Measurements from ENCODE around the gene ANXA8.

ANXA8 gene

GRCh38 chr10:47451998-47452494 is 31.9 kb downstream of the ANXA8 start:
- no peaks in the 10 kb centered on the region for H3K36me3 ChIP-seq (ENCODE audit: insufficient read depth, low read length)
- no peaks in the 10 kb centered on the region for H4K20me1 ChIP-seq (ENCODE audit: insufficient read depth, low read length)
- H3K4me2 ChIP-seq (ENCODE audit: insufficient read depth, low read length), result no peak overlapping the region
- H3K4me3 ChIP-seq (ENCODE audit: low read depth in 1 of 2, low read length in 2 of 2), result no peak overlapping the region
- TF ChIP-seq, protein P1, sequence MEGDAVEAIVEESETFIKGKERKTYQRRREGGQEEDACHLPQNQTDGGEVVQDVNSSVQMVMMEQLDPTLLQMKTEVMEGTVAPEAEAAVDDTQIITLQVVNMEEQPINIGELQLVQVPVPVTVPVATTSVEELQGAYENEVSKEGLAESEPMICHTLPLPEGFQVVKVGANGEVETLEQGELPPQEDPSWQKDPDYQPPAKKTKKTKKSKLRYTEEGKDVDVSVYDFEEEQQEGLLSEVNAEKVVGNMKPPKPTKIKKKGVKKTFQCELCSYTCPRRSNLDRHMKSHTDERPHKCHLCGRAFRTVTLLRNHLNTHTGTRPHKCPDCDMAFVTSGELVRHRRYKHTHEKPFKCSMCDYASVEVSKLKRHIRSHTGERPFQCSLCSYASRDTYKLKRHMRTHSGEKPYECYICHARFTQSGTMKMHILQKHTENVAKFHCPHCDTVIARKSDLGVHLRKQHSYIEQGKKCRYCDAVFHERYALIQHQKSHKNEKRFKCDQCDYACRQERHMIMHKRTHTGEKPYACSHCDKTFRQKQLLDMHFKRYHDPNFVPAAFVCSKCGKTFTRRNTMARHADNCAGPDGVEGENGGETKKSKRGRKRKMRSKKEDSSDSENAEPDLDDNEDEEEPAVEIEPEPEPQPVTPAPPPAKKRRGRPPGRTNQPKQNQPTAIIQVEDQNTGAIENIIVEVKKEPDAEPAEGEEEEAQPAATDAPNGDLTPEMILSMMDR (IDR thresholded peaks at IDR 0.05; ENCODE audit: borderline replicate concordance, extremely low read depth, low read length, poor library complexity, severe bottlenecking), result no peak
- no peak for TF ChIP-seq EZH2 (IDR thresholded peaks at IDR 0.05; ENCODE audit: borderline replicate concordance, low read depth, low read length, severe bottlenecking)
- H3K27ac ChIP-seq (ENCODE audit: low read length), result no peak overlapping the region
- peaks cover 10% of the 10 kb centered on the region for H3K27me3 ChIP-seq (ENCODE audit: insufficient read depth, low read length, poor library complexity)
- no peaks in the 10 kb centered on the region for H3K9me3 ChIP-seq (ENCODE audit: insufficient read depth, low read length, severe bottlenecking)
- H3K79me2 ChIP-seq (ENCODE audit: insufficient read depth, low read length), result no peaks in the 10 kb centered on the region
- H2AFZ ChIP-seq (ENCODE audit: low read depth, low read length), result no peak overlapping the region
- no peak overlapping the region for H3K9ac ChIP-seq (ENCODE audit: low read depth, low read length)
- ATAC-seq (ENCODE audit: insufficient read depth, low read depth) (no peak), DNase-seq (no peak)
- H3K4me1 ChIP-seq (ENCODE audit: insufficient read depth, low read length), result no peaks in the 10 kb centered on the region

GRCh38 chr10:47451273-47451997 is 32.5 kb downstream of the ANXA8 start:
- H3K27me3 ChIP-seq (ENCODE audit: insufficient read depth, low read length, poor library complexity), result peaks cover 10% of the 10 kb centered on the region
- H3K9me3 ChIP-seq (ENCODE audit: insufficient read depth, low read length, severe bottlenecking), result no peaks in the 10 kb centered on the region
- DNase-seq, result no peak
- H3K9ac ChIP-seq (ENCODE audit: low read depth, low read length), result no peak overlapping the region
- no peaks in the 10 kb centered on the region for H3K4me1 ChIP-seq (ENCODE audit: insufficient read depth, low read length)
- no peak for TF ChIP-seq EZH2 (IDR thresholded peaks at IDR 0.05; ENCODE audit: borderline replicate concordance, low read depth, low read length, severe bottlenecking)
- ATAC-seq (ENCODE audit: insufficient read depth, low read depth), result no peak
- H4K20me1 ChIP-seq (ENCODE audit: insufficient read depth, low read length), result no peaks in the 10 kb centered on the region
- no peak overlapping the region for H3K4me2 ChIP-seq (ENCODE audit: insufficient read depth, low read length)
- no peaks in the 10 kb centered on the region for H3K79me2 ChIP-seq (ENCODE audit: insufficient read depth, low read length)
- no peak overlapping the region for H3K4me3 ChIP-seq (ENCODE audit: low read depth in 1 of 2, low read length in 2 of 2)
- no peak overlapping the region for H2AFZ ChIP-seq (ENCODE audit: low read depth, low read length)
- no peaks in the 10 kb centered on the region for H3K36me3 ChIP-seq (ENCODE audit: insufficient read depth, low read length)
- H3K27ac ChIP-seq (ENCODE audit: low read length), result no peak overlapping the region

DNA sequence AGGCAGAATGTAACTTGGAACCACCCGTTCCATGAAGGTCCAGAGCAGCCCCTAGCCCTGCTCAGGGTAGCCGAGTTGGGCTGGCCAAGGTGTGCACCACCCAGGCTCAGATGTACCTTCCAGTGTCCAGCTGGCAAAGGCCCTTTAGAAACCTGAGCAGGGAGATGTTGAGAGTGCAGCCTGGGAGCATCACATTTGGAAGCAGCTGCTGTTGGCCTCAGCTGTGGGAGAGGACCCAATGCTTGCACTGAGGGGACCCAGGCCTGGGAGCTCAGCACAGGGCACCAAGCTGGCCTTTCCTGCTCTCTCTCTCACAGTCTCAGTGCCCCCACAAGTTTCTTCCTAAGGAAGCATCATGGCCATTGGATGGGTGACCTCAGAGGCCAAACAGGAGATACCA is 33.5 kb downstream of the ANXA8 start:
- no peaks in the 10 kb centered on the region for H3K9me3 ChIP-seq (ENCODE audit: insufficient read depth, low read length, severe bottlenecking)
- no peaks in the 10 kb centered on the region for H3K36me3 ChIP-seq (ENCODE audit: insufficient read depth, low read length)
- H3K4me1 ChIP-seq (ENCODE audit: insufficient read depth, low read length), result no peaks in the 10 kb centered on the region
- ATAC-seq (ENCODE audit: insufficient read depth, low read depth), result no peak
- no peak for DNase-seq
- no peak overlapping the region for H3K9ac ChIP-seq (ENCODE audit: low read depth, low read length)
- H3K27ac ChIP-seq (ENCODE audit: low read length), result no peak overlapping the region
- H3K4me3 ChIP-seq (ENCODE audit: low read depth in 1 of 2, low read length in 2 of 2), result no peak overlapping the region
- H2AFZ ChIP-seq (ENCODE audit: low read depth, low read length), result no peak overlapping the region
- no peak overlapping the region for H3K4me2 ChIP-seq (ENCODE audit: insufficient read depth, low read length)
- no peaks in the 10 kb centered on the region for H3K79me2 ChIP-seq (ENCODE audit: insufficient read depth, low read length)
- H4K20me1 ChIP-seq (ENCODE audit: insufficient read depth, low read length), result no peaks in the 10 kb centered on the region
- H3K27me3 ChIP-seq (ENCODE audit: insufficient read depth, low read length, poor library complexity), result peaks cover 10% of the 10 kb centered on the region
- no peak for TF ChIP-seq EZH2 (IDR thresholded peaks at IDR 0.05; ENCODE audit: borderline replicate concordance, low read depth, low read length, severe bottlenecking)
- TF ChIP-seq, protein P1 (IDR thresholded peaks at IDR 0.05; ENCODE audit: borderline replicate concordance, extremely low read depth, low read length, poor library complexity, severe bottlenecking), result no peak

GRCh38 chr10:47449979-47450378 is 33.9 kb downstream of the ANXA8 start:
- DNase-seq, result no peak
- Histone ChIP-seq H3K9ac (ENCODE audit: low read depth, low read length) (no peak overlapping the region), H4K20me1 (ENCODE audit: insufficient read depth, low read length) (no peaks in the 10 kb centered on the region), H3K4me2 (ENCODE audit: insufficient read depth, low read length) (no peak overlapping the region), H3K27me3 (ENCODE audit: insufficient read depth, low read length, poor library complexity) (peaks cover 10% of the 10 kb centered on the region), H3K4me3 (ENCODE audit: low read depth in 1 of 2, low read length in 2 of 2) (no peak overlapping the region), H3K9me3 (ENCODE audit: insufficient read depth, low read length, severe bottlenecking) (no peaks in the 10 kb centered on the region), H3K36me3 (ENCODE audit: insufficient read depth, low read length) (no peaks in the 10 kb centered on the region), H2AFZ (ENCODE audit: low read depth, low read length) (no peak overlapping the region), H3K4me1 (ENCODE audit: insufficient read depth, low read length) (no peaks in the 10 kb centered on the region), H3K79me2 (ENCODE audit: insufficient read depth, low read length) (no peaks in the 10 kb centered on the region), H3K27ac (ENCODE audit: low read length) (no peak overlapping the region)
- ATAC-seq (ENCODE audit: insufficient read depth, low read depth), result no peak
- TF ChIP-seq EZH2 (IDR thresholded peaks at IDR 0.05; ENCODE audit: borderline replicate concordance, low read depth, low read length, severe bottlenecking), result no peak
- TF ChIP-seq, protein P1 (IDR thresholded peaks at IDR 0.05; ENCODE audit: borderline replicate concordance, extremely low read depth, low read length, poor library complexity, severe bottlenecking), result no peak

All from DND-41 (cell line).